RWPE1 (cell line): ENCODE data around the gene DQX1.
"Not testable (repeated sequence)": the region's sequence is repeated elsewhere in the genome, so short reads cannot be mapped to it uniquely, and the experiment has no call there.

Source experiments
- CTCF ChIA-PET: fragments of 350-600 bp; sonication (Branson Sonifier 250); formaldehyde crosslinking; extraction: SDS; loops from one replicate; lab custom pipeline; 2021; lab: Yijun Ruan, JAX
- POLR2A ChIA-PET: fragments of 400-600 bp; formaldehyde crosslinking; extraction: SDS; loops from one replicate; lab custom pipeline; 2020; ENCODE audit warnings: antibody characterized with exemption; ENCODE audit not compliant: low non-redundant PET; lab: Yijun Ruan, JAX
- DNase-seq: peaks from one replicate; pipeline ENCODE4 v3.0.0; 2012; ENCODE audit warnings: low spot score
- H3K27ac ChIP-seq: fragments of 450-650 bp; 2 replicates; pipeline ENCODE4 v1.5.1; 2017
- TF ChIP-seq, protein P1 (sequence below): fragments of 450-650 bp; conservative IDR thresholded peaks from 2 replicates; pipeline ENCODE4 v1.5.1; 2017; ENCODE audit warnings: low read depth, mild to moderate bottlenecking

Gene DQX1

DNA sequence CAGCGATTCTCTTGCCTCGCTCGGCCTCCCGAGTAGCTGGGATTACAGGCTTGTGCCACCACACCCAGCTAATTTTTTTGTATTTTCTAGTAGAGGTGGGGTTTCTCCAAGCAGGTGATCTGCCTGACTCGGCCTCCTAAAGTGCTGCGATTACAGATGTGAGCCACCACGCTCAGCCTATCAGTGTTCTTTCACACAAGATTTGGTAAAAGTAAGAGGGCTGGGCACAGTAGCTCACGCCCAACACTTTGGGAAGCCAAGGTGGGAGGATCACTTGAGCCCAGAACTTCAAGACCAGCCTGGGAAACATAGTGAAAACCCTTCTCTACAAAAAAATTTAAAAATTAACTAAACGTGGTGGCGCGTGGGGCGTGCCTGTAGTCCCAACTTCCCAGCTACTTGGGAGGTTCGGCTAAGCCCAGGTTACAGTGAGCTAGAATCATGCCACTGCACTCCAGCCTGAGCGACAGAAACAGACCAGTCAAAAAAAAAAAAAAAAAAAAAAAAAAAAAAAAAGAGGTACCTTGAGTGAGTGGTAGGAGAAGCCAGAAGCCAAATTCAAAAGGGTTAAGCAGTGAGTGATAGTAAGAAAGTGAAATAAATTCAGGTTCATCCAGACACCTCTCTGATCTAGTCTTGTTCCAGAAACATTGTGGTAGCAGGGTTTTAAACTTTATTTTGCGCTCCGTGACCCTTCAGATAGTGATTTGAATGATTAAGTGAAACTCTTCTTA lies 54.5 kb downstream of the DQX1 start:
- H3K27ac ChIP-seq: peak overlapping the region; percentile 97
- TF ChIP-seq, protein P1, sequence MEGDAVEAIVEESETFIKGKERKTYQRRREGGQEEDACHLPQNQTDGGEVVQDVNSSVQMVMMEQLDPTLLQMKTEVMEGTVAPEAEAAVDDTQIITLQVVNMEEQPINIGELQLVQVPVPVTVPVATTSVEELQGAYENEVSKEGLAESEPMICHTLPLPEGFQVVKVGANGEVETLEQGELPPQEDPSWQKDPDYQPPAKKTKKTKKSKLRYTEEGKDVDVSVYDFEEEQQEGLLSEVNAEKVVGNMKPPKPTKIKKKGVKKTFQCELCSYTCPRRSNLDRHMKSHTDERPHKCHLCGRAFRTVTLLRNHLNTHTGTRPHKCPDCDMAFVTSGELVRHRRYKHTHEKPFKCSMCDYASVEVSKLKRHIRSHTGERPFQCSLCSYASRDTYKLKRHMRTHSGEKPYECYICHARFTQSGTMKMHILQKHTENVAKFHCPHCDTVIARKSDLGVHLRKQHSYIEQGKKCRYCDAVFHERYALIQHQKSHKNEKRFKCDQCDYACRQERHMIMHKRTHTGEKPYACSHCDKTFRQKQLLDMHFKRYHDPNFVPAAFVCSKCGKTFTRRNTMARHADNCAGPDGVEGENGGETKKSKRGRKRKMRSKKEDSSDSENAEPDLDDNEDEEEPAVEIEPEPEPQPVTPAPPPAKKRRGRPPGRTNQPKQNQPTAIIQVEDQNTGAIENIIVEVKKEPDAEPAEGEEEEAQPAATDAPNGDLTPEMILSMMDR: no peak
- DNase-seq: no peak
- CTCF ChIA-PET: interaction anchor here (0.5 to 1.1 kb wide), 5 partner anchors 9 to 30 kb away, joined by 3 to 5 read pairs (median 3); partner anchors contain the start of gene TTC31
- POLR2A ChIA-PET: interaction anchor here (0.5 to 0.9 kb wide), 3 partner anchors 13 to 33 kb away, joined by 3 to 6 read pairs (median 5); partner anchors contain the start of genes LBX2 and WBP1

- CTCF ChIA-PET: interaction anchor here (0.5 to 0.7 kb wide), 3 partner anchors 8 to 29 kb away, joined by 3 to 5 read pairs (median 3); no protein-coding TSS in a partner anchor
- POLR2A ChIA-PET: interaction anchor here (0.9 kb wide), 1 partner anchor 12 kb away, joined by 3 read pairs; the partner anchor contains the start of gene WBP1
- DNase-seq: not testable (repeated sequence)
- H3K27ac ChIP-seq: peak overlapping the region; percentile 97
Observed at GRCh38 chr2:74470742-74471141, 55.3 kb downstream of the DQX1 start.
